Tibial nerve (tissue), 4 donors: ENCODE data around the gene HADHB.

Experiments used
- CTCF ChIP-seq, 5 experiments: fragments of 200-600 bp in 3 of 5; fragments of 450-650 bp in 2 of 5; sonication (generic) in 3 of 5; IDR thresholded peaks; one replicate each; pipeline ENCODE4 v1.5.1; 2016 to 2019; ENCODE audit warnings: antibody characterized with exemption in 5 of 5, mild to moderate bottlenecking in 3 of 5, moderate library complexity in 2 of 5
- EP300 ChIP-seq, 2 donors: sonication (generic); formaldehyde crosslinking; IDR thresholded peaks; one replicate each; pipeline ENCODE4 v1.6.1; 2017; ENCODE audit warnings: antibody characterized with exemption in 2 of 2, mild to moderate bottlenecking in 1 of 2
- POLR2A ChIP-seq, 2 donors: fragments of 450-650 bp; IDR thresholded peaks; one replicate each; pipeline ENCODE4 v1.6.1; 2017; ENCODE audit warnings: antibody characterized with exemption in 2 of 2, mild to moderate bottlenecking in 2 of 2, moderate library complexity in 2 of 2

GRCh38 chr2:26268213-26268612 is 23.5 kb downstream of the HADHB start:
- no peak for TF ChIP-seq POLR2A (IDR thresholded peaks at IDR 0.05)
- TF ChIP-seq CTCF (IDR thresholded peaks at IDR 0.05) = no peak
- TF ChIP-seq EP300 (IDR thresholded peaks at IDR 0.05) = no peak
